DMS79 treated with DMSO at 0.1 percent for 48 hours (cell line): Measurements from ENCODE around the gene PCED1A.
A peak's percentile ranks its signal among the peaks of the same experiment; 100 is the strongest.

Experiments
- DNase-seq: peaks from one replicate; lab custom pipeline; 2025; lab: John Stamatoyannopoulos, UW

PCED1A gene

DNA sequence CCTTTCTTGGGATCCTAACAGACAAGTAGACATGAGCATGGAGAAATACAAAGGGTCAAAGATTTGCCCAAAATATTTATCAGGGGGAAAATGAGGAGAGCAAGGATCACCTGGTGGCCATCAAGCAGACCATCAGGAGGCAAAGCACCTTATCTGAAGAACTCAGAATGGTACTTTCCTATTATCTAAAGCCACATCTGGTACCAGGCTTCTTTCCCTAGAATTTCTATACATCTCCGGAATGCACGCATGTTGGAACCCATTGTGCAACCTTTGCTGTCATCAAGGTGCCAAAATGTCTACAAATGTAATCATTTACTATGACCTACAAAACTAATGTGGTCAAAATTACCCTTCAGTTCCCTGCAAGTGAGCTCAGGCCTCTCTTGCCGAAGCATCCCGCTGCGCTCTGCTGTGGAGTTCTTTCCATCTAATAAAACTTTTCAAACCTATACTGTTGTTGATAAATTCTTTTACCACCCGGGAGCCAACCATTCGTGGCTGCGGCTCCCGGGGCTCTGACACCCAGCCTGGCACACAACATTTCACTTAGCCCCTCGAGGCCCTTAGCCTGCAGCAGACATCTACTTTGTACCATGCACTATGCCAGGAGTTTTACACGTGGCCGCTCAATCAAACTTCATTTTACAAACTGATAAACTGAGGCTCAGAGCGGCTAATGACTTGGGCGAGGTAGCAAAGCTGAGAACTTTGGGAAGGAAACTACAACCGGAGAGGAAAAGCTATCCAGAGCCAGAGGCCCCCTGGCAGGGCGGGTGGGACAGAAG, 36.2 kb downstream of the PCED1A start:
- DNase-seq = no peak

DNA sequence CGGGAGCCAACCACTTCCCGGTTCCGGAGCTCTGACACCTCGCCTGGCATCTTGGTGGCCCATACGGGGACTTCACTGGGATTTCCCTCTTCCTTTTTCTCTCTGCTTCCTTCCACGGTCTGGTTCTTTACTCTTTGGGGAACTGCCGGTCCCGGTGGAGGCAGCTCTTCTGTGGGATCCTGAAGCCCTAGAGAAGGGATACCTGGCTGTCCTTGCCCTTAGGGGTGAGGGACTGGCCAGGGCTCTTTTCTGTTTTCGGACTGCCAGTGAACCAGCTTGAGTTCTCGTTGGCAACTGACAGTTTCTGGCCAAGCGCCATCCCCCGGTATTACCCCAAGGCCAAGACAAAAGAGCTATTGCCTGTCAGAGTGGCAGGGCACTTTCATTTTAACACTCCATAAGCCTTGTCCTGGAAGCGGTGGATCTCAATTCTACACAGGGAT, 39.1 kb downstream of the PCED1A start:
- DNase-seq = peak; percentile 21

DNA sequence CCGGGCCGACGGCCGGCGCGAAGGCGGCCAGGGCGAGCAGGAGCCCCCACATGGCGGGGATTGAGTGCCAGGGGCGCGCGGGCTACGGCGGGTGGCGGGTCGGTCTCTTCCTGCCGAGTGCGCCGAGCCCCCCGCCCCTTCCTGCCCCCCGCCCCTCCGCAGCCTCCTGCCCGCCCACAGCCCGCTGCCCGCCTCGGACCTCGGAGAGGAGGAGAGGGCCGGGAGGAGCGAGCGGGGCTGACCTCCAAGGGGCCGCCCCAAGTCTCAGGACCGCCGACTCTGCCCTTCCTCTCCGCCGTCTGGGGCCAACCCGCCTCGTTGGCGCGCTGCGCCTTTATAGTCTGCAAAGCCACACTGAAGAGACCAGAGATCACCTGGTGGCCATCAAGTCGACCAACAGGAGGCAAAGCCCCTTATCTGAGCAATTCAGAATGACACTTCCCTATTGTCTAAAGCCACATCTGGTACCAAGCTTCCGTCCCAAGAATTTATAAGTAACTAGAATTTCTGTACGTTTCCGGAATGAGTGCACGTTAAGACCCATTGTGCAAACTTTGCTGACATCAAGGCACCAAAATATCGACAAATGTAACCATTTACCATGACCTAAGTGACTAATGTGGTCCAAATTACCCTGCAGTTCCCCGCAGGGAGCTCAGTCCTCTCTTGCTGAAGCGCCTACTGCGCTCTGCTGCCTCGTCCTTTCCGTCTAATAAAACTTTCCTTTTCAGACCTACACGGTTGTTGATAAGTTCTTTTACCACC, 39.8 kb downstream of the PCED1A start, which contains the start of gene CPXM1:
Gene CPXM1, minus strand, starts transcription at position 107 of the 765 bp plus-strand sequence. Its CDS starts 55 bp downstream, at position 52.
- peak; percentile 42 for DNase-seq

GRCh38 chr20:2799688-2800520, 40.6 kb downstream of the PCED1A start:
- peak; percentile 54 for DNase-seq

GRCh38 chr20:2799271-2799670, 41.2 kb downstream of the PCED1A start:
- DNase-seq = peak; percentile 54

- peak; percentile 35 for DNase-seq
Measured at GRCh38 chr20:2798814-2799213, 41.6 kb downstream of the PCED1A start.

DNA sequence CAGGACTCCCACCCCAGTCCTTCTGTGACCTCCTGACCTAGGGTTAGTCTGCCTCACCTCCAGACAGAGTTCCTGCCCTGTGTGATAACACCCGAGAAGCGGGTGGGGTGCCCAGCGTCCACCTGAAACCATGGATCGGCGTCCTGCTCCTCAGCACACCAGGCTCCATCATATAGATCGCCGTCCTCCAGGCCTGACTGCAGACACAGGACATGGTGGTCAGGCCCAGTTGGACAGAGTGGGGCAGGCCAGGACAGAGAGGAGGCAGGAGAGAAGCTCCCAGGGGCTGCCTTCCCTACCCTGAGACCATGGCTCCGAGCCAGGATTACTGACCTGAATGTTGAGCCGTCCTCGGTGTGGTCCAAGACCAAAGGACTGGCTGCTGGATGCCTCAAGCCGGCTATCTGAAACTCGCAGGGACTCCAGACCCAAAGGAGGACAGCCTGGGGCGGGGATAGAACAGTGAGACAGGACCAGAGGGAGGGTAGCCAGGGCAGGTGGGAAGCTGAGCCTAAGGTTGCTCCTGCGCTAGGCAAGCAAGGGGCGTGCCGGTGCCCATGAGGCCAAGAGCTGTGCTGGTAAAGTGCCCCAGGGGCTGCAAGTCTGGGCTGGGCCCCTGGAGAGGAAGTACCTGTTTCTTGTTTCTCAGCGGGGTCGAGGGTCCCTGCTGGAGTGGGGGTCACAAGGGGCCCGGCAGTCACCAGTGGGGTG, 42.2 kb downstream of the PCED1A start:
- no peak for DNase-seq

GRCh38 chr20:2797136-2797983, 43.1 kb downstream of the PCED1A start:
- DNase-seq = no peak

DNA sequence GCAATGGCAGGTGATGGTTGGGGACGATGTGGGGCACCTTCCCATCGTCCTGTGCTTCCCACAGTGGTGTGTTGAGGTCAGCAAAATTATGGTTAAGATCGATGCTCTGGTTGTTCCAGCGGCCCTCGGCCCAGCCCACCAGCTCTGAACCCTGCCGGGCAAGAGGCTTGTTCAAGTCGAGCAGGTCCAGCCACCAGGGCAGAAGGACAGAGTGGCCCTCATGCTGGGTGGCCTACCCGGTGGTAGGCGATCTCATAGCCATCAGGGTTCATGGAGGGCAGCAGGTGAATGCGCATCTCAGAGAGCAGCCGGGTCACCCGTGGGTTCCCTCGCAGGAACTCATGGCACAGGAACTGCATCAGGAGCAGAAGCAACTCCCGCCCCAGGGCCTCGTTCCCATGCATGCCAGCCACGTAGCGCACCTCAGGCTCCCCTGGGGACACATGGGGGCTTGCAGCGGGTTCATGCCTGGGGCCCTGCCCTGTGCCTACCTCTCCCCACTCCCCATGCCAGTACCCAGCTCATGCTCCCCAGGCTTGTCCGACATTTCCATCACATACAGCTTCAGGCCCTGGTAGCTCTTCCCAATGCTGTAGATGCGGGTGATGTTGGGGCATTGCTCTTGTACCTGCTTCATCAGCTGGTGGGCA, 44.3 kb downstream of the PCED1A start:
- DNase-seq = no peak

- no peak for DNase-seq
Measured at GRCh38 chr20:2795451-2795850, 45.0 kb downstream of the PCED1A start.

DNA sequence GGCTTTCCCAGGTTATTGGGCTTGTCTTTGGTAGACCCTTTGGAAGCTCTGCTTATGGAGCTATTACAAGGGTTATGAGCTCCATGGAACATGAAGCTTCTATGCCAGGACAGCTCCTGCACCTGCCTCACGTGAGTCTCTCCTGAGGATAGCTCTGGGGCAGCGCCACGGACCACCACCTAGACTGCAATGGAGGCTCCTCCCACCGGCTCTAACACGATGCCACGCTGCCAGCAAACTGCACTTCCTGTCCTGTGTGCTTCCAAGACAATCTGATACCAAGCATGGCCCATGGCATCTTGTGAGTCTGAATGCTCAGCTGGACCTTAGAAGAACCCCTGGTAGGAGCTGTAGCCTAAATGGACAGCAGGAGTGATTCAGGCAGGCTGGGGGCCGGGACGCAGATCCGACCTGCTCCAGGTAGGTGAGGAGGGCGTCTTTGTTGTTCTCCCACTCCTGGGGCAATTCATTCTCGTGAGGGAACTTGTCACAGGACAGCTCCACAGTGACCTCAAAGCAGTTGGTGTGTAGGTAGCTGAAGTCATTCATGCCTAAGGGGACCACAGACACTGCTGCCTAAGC, 45.5 kb downstream of the PCED1A start:
- DNase-seq = no peak

DNA sequence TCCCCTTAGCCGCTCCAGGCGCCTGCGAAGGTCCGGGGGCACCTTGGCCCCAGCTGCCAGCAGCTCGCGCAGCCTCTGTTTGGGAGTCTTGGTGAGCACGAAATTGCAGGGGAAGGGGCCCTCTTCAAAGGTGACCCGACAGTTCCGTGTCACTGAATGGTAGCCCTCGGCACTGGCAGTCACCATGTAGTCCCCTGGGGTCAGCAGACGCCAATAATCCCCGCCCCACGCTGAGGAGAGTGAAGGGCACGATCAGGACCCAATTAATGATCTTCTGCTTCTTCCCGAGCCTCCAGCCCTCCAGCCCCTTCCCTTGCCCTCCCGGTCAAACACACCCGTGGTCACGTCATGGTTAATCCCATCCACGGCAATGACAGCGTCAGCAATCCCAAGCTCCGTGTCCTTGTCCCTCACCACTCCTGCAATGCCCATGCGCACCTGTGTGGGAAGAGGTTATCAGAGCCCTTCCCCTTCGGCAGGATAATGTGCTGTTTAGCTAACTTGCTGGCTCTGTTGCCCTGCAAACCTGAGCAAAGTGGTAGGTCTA, 46.2 kb downstream of the PCED1A start:
- no peak for DNase-seq

- no peak for DNase-seq
Measured at GRCh38 chr20:2793471-2793870, 47.0 kb downstream of the PCED1A start.
